H9 (cell line): ENCODE measurements around the gene MINDY4. TPM values are rescaled to one million over a fixed set of nuclear protein-coding genes. Genes with fewer than 3 reads are reported as not detected.
"Not testable (repeated sequence)": the region's sequence is repeated elsewhere in the genome, so short reads cannot be mapped to it uniquely, and the experiment has no call there.

Source experiments
- DNase-seq: peaks from one replicate; pipeline ENCODE4 v3.0.0-alpha.2; 2017
- H2AFZ ChIP-seq: one replicate; pipeline ENCODE4 v1.6.1; 2013; ENCODE audit warnings: mild to moderate bottlenecking, low read length, control low read depth, moderate library complexity
- H2AK5ac ChIP-seq: 2 replicates; pipeline ENCODE4 v1.6.1; 2013; ENCODE audit warnings: low read length, control low read depth, mixed read lengths; ENCODE audit not compliant: insufficient read length
- H2BK120ac ChIP-seq: one replicate; pipeline ENCODE4 v1.6.1; 2013; ENCODE audit warnings: low read depth, mild to moderate bottlenecking, low read length, control low read depth, inconsistent platforms; ENCODE audit not compliant: poor library complexity, severe bottlenecking
- H2BK12ac ChIP-seq: 2 replicates; pipeline ENCODE4 v1.6.1; 2013; ENCODE audit warnings: low read length, control low read depth, mixed read lengths, low read depth; ENCODE audit not compliant: insufficient read length
- H2BK15ac ChIP-seq: 2 replicates; pipeline ENCODE4 v1.6.1; 2013; ENCODE audit warnings: low read depth, low read length, control low read depth
- H2BK20ac ChIP-seq: one replicate; pipeline ENCODE4 v1.6.1; 2013; ENCODE audit warnings: low read depth, mild to moderate bottlenecking, low read length, control low read depth, inconsistent platforms; ENCODE audit not compliant: poor library complexity, severe bottlenecking
- H2BK5ac ChIP-seq: 2 replicates; pipeline ENCODE4 v1.6.1; 2013; ENCODE audit warnings: low read length, control low read depth, mixed read lengths; ENCODE audit not compliant: insufficient read length
- H3K14ac ChIP-seq: 2 replicates; pipeline ENCODE4 v1.6.1; 2013; ENCODE audit warnings: low read length, control low read depth; ENCODE audit not compliant: insufficient read depth
- H3K18ac ChIP-seq: 2 replicates; pipeline ENCODE4 v1.6.1; 2013; ENCODE audit warnings: low read depth, mild to moderate bottlenecking, mixed read lengths, low read length, control low read depth; ENCODE audit not compliant: insufficient read length
- H3K23ac ChIP-seq: 2 replicates; pipeline ENCODE4 v1.6.1; 2013; ENCODE audit warnings: low read length, control low read depth, mixed read lengths, low read depth; ENCODE audit not compliant: insufficient read length
- H3K23me2 ChIP-seq: 2 replicates; pipeline ENCODE4 v1.6.1; 2013; ENCODE audit warnings: low read depth, mild to moderate bottlenecking, mixed read lengths, low read length, control low read depth; ENCODE audit not compliant: insufficient read length, poor library complexity, severe bottlenecking
- H3K27ac ChIP-seq: 2 replicates; pipeline ENCODE4 v1.5.1; 2013; ENCODE audit warnings: low read length, control low read depth, mixed read lengths, low read depth; ENCODE audit not compliant: insufficient read length
- H3K27me3 ChIP-seq: 2 replicates; pipeline ENCODE4 v1.6.1; 2013; ENCODE audit warnings: low read length, control low read depth, inconsistent platforms; ENCODE audit not compliant: insufficient read depth
- H3K4ac ChIP-seq: 2 replicates; pipeline ENCODE4 v1.6.1; 2013; ENCODE audit warnings: low read depth, mild to moderate bottlenecking, control low read depth, inconsistent platforms, low read length, moderate library complexity
- H3K4me1 ChIP-seq: 2 replicates; pipeline ENCODE4 v1.6.1; 2013; ENCODE audit warnings: low read length, control low read depth, inconsistent platforms; ENCODE audit not compliant: insufficient read depth
- H3K4me2 ChIP-seq: 2 replicates; pipeline ENCODE4 v1.6.1; 2013; ENCODE audit warnings: low read length, control low read depth, mixed read lengths; ENCODE audit not compliant: insufficient read length, insufficient read depth
- H3K56ac ChIP-seq: 2 replicates; pipeline ENCODE4 v1.6.1; 2013; ENCODE audit warnings: low read depth, mild to moderate bottlenecking, mixed read lengths, low read length, control low read depth; ENCODE audit not compliant: insufficient read length
- H3K79me1 ChIP-seq: 2 replicates; pipeline ENCODE4 v1.6.1; 2013; ENCODE audit warnings: low read depth, mild to moderate bottlenecking, moderate library complexity, low read length, control low read depth, inconsistent platforms; ENCODE audit not compliant: insufficient read depth, poor library complexity, severe bottlenecking
- H3K79me2 ChIP-seq: 2 replicates; pipeline ENCODE4 v1.6.1; 2013; ENCODE audit warnings: low read length, control low read depth, inconsistent platforms; ENCODE audit not compliant: insufficient read depth
- H3K9ac ChIP-seq: 2 replicates; pipeline ENCODE4 v1.6.1; 2013; ENCODE audit warnings: low read length, control low read depth, mixed read lengths; ENCODE audit not compliant: insufficient read length; ENCODE audit errors: extremely low read depth
- H3K9me3 ChIP-seq: one replicate; pipeline ENCODE4 v1.6.1; 2013; ENCODE audit warnings: low read depth, low read length, inconsistent platforms; ENCODE audit not compliant: control insufficient read depth
- H3T11ph ChIP-seq: one replicate; pipeline ENCODE4 v1.6.1; 2013; ENCODE audit warnings: mild to moderate bottlenecking, low read length, control low read depth, inconsistent platforms
- H4K20me1 ChIP-seq: one replicate; pipeline ENCODE4 v1.6.1; 2013; ENCODE audit not compliant: control insufficient read depth, insufficient read length, insufficient read depth
- H4K5ac ChIP-seq: 2 replicates; pipeline ENCODE4 v1.6.1; 2013; ENCODE audit warnings: low read depth, mild to moderate bottlenecking, mixed read lengths, low read length, control low read depth; ENCODE audit not compliant: insufficient read length
- H4K8ac ChIP-seq: replicated peaks from 2 replicates; pipeline ENCODE4 v1.6.1; 2013; ENCODE audit warnings: low read length, control low read depth, mixed read lengths, low read depth; ENCODE audit not compliant: insufficient read length
- H4K91ac ChIP-seq: 2 replicates; pipeline ENCODE4 v1.6.1; 2013; ENCODE audit warnings: low read depth, mild to moderate bottlenecking, moderate library complexity, mixed read lengths, low read length, control low read depth; ENCODE audit not compliant: insufficient read length
- H3K27ac Mint-ChIP-seq, 3 experiments: 2 replicates in 2 of 3; 3 replicates in 1 of 3; pipeline ENCODE4 v1.8.0; 2020 to 2021; ENCODE audit warnings: mixed read lengths in 3 of 3, mild to moderate bottlenecking in 1 of 3, moderate library complexity in 1 of 3
- H3K27me3 Mint-ChIP-seq: 2 replicates; pipeline ENCODE4 v1.8.0; 2021; ENCODE audit warnings: low read depth, mild to moderate bottlenecking, moderate library complexity, mixed read lengths
- H3K36me3 Mint-ChIP-seq, 3 experiments: 2 replicates in 2 of 3; 3 replicates in 1 of 3; pipeline ENCODE4 v1.8.0; 2020 to 2021; ENCODE audit warnings: low read depth in 3 of 3, mixed read lengths in 3 of 3; ENCODE audit not compliant: insufficient read depth in 1 of 3
- H3K4me1 Mint-ChIP-seq, 2 experiments: 2 replicates each; pipeline ENCODE4 v1.8.0; 2020; ENCODE audit warnings: mixed read lengths in 2 of 2
- H3K4me3 Mint-ChIP-seq, 2 experiments: 2 replicates in 1 of 2; 3 replicates in 1 of 2; pipeline ENCODE4 v1.8.0; 2020 to 2021; ENCODE audit warnings: mild to moderate bottlenecking in 2 of 2, mixed read lengths in 2 of 2, moderate library complexity in 1 of 2
- H3K9me3 Mint-ChIP-seq, 2 experiments: 2 replicates in 1 of 2; 3 replicates in 1 of 2; pipeline ENCODE4 v1.8.0; 2020; ENCODE audit warnings: mild to moderate bottlenecking in 2 of 2, mixed read lengths in 2 of 2, moderate library complexity in 1 of 2
- CTCF ChIP-seq: fragments of 200-600 bp; sonication (generic); conservative IDR thresholded peaks from 3 replicates; pipeline ENCODE4 v1.8.0; 2021; ENCODE audit warnings: antibody characterized with exemption, mild to moderate bottlenecking
- WGBS: extraction: QIAGEN DNeasy Blood & Tissue Kit; methylation state at CpG from one replicate; pipeline ENCODE4 v1.1.7; 2013; ENCODE audit warnings: missing lambda C conversion rate, low lambda C conversion rate, mixed read lengths; ENCODE audit not compliant: insufficient read length; ENCODE audit errors: extremely low coverage; 5-methylcytosine and 5-hydroxymethylcytosine counted together
- total RNA-seq: library from RNA; stranded (reverse); gene quantifications from 2 replicates; pipeline ENCODE4 v1.2.1, GENCODE V29; 2021

Gene MINDY4
- total RNA-seq, 1 experiment from 2014 or later: 3.1 TPM

DNA sequence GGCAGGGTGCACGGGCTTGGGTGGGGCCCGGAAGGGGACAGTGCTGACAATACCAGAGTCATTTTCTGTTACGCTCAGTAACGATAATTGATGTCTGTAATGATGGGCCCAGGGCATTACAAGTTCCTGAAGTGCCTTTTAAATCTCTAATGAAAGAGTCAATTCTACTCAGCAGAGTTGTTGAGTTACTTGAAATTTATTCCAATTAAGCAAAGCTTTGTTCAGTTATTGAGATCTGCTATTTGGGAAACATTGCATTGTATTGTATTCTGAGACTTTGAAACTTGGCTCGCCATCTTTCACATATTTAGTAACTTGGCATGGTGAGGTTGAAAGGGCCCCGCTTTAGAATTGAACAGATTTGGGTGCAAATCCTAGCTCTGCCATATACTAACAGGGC is 34.7 kb downstream of the MINDY4 start:
- Histone ChIP-seq H2BK12ac (no peak overlapping the region), H3K9ac (no peak overlapping the region), H3K79me2 (no peaks in the 10 kb centered on the region), H2AK5ac (no peak overlapping the region), H3K4me2 (no peak overlapping the region), H2BK15ac (no peak overlapping the region), H2AFZ (no peak overlapping the region), H3T11ph (no peak overlapping the region), H3K9me3 (no peaks in the 10 kb centered on the region), H2BK5ac (no peak overlapping the region), H4K20me1 (no peaks in the 10 kb centered on the region), H3K27me3 (no peaks in the 10 kb centered on the region), H3K4ac (no peak overlapping the region), H3K18ac (no peak overlapping the region), H3K27ac (no peak overlapping the region), H3K23me2 (no peaks in the 10 kb centered on the region), H3K14ac (no peak overlapping the region), H4K5ac (no peak overlapping the region), H3K56ac (no peak overlapping the region), H2BK120ac (no peak overlapping the region), H3K23ac (no peak overlapping the region), H4K91ac (no peak overlapping the region), H3K79me1 (no peaks in the 10 kb centered on the region), H2BK20ac (no peak overlapping the region), H3K4me1 (no peaks in the 10 kb centered on the region), H4K8ac (no peak overlapping the region)
- no CpG with 5 or more reads among the region's 6 CpGs for WGBS
- peaks cover 10 to 15% (median 12%) of the 10 kb centered on the region in 3 experiments for H3K36me3 Mint-ChIP-seq
- H3K9me3 Mint-ChIP-seq: peaks cover 3 to 6% of the 10 kb centered on the region in 2 experiments; a peak in 3 of 5 replicates
- TF ChIP-seq CTCF: no peak
- no peak overlapping the region for H3K4me3 Mint-ChIP-seq
- no peak overlapping the region for H3K27ac Mint-ChIP-seq
- peaks cover 4% of the 10 kb centered on the region for H3K27me3 Mint-ChIP-seq
- peaks cover 0 to 3% of the 10 kb centered on the region in 2 experiments; a peak in 1 of 4 replicates for H3K4me1 Mint-ChIP-seq
- no peak for DNase-seq

- not testable (repeated sequence) for H4K8ac ChIP-seq, H3K79me1 ChIP-seq, H3K27me3 ChIP-seq, H2BK120ac ChIP-seq, H3K9me3 Mint-ChIP-seq, DNase-seq, H3K27ac ChIP-seq, H3K4me2 ChIP-seq, H3T11ph ChIP-seq, H3K27ac Mint-ChIP-seq, H3K23ac ChIP-seq, H3K9me3 ChIP-seq, H2BK5ac ChIP-seq, H4K5ac ChIP-seq, H3K14ac ChIP-seq, H4K20me1 ChIP-seq, H2BK12ac ChIP-seq, H3K79me2 ChIP-seq, H3K9ac ChIP-seq, H3K4me3 Mint-ChIP-seq, H3K4me1 ChIP-seq, H2BK15ac ChIP-seq, H3K27me3 Mint-ChIP-seq, H2AK5ac ChIP-seq, H2BK20ac ChIP-seq, H3K18ac ChIP-seq, H4K91ac ChIP-seq, H2AFZ ChIP-seq, H3K56ac ChIP-seq, H3K4me1 Mint-ChIP-seq, H3K4ac ChIP-seq, H3K23me2 ChIP-seq
- H3K36me3 Mint-ChIP-seq: peaks cover 10 to 15% (median 12%) of the 10 kb centered on the region in 3 experiments
- WGBS: no CpG with 5 or more reads among the region's 8 CpGs
Observed at GRCh38 chr7:30807477-30807876, 36.3 kb downstream of the MINDY4 start.
